Suprapubic skin (tissue), 3 donors: ENCODE measurements around the gene TMEM222.

Experiments
- CTCF ChIP-seq, 2 donors: fragments of 200-600 bp in 1 of 2; fragments of 450-650 bp in 1 of 2; sonication (generic) in 1 of 2; IDR thresholded peaks; one replicate each; pipeline ENCODE4 v1.5.1; 2016 to 2019; ENCODE audit warnings: antibody characterized with exemption in 2 of 2, mild to moderate bottlenecking in 1 of 2, moderate library complexity in 1 of 2
- EP300 ChIP-seq: sonication (generic); formaldehyde crosslinking; IDR thresholded peaks from one replicate; pipeline ENCODE4 v1.6.1; 2017; ENCODE audit warnings: antibody characterized with exemption
- POLR2A ChIP-seq, 2 donors: fragments of 450-650 bp; IDR thresholded peaks; one replicate each; pipeline ENCODE4 v1.6.1; 2017; ENCODE audit warnings: antibody characterized with exemption in 2 of 2, mild to moderate bottlenecking in 2 of 2, moderate library complexity in 2 of 2

DNA sequence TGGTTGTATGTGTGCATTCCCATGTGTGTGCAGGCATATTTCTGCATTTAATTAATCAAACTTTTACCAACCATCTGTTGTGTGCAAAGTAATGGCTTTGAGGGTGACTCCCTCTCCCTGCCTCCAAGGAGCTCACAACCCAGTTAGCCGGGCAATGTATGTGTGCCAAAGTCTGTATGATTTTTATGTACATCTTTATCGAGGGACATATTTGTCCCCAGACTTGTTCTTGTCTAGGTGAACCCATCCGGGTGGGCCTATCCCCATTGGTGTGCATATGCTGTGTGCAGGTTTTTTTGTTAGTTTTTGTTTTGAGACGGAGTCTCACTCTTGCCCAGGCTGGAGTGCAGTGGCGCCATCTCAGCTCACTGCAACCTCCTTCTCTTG lies 21.7 kb downstream of the TMEM222 start:
- TF ChIP-seq CTCF (IDR thresholded peaks at IDR 0.05) (no peak), POLR2A (IDR thresholded peaks at IDR 0.05) (no peak), EP300 (no peak)
